H1 (cell line): ENCODE data around the gene SPDEF. TPM values are rescaled to one million over a fixed set of nuclear protein-coding genes. Genes with fewer than 3 reads are reported as not detected.
A peak's percentile ranks its signal among the peaks of the same experiment; 100 is the strongest.

Experiments used
- CTCF ChIA-PET: fragments of 300-600 bp; sonication (Branson Sonifier 250); formaldehyde crosslinking; loops from one replicate; lab custom pipeline; 2021; ENCODE audit not compliant: partially characterized antibody; lab: Charles Lee
- POLR2A ChIA-PET: fragments of 300-600 bp; sonication (Branson Sonifier 250); formaldehyde crosslinking; loops from one replicate; lab custom pipeline; 2021; ENCODE audit warnings: inconsistent platforms; ENCODE audit not compliant: partially characterized antibody; lab: Charles Lee
- DNase-seq, 2 experiments: peaks; one replicate each; pipeline versions ENCODE4 v3.0.0 to v3.0.0-alpha.2; 2010 to 2022; ENCODE audit warnings: low spot score in 2 of 2, low read depth in 1 of 2, mixed read lengths in 1 of 2
- FAIRE-seq: peaks from 2 replicates; lab custom pipeline; 2011; peaks lifted over from hg19 to GRCh38; lab: Jason Lieb, UNC
- H2AFZ ChIP-seq: 2 replicates; pipeline ENCODE4 v1.8.1; 2012; ENCODE audit warnings: low read length, inconsistent platforms
- H2AK5ac ChIP-seq: 2 replicates; pipeline ENCODE4 v1.6.1; 2013; ENCODE audit warnings: low read depth, low read length
- H2BK120ac ChIP-seq: replicated peaks from 2 replicates; pipeline ENCODE3; 2013; ENCODE audit warnings: low read depth, low read length, inconsistent platforms
- H2BK12ac ChIP-seq: 2 replicates; pipeline ENCODE4 v1.6.1; 2013; ENCODE audit warnings: low read depth, low read length
- H2BK15ac ChIP-seq: 2 replicates; pipeline ENCODE4 v1.6.1; 2013; ENCODE audit warnings: low read length
- H2BK20ac ChIP-seq: 2 replicates; pipeline ENCODE4 v1.6.1; 2013; ENCODE audit warnings: low read length
- H2BK5ac ChIP-seq: 2 replicates; pipeline ENCODE4 v1.6.1; 2013; ENCODE audit warnings: low read depth, low read length
- H3K14ac ChIP-seq: 2 replicates; pipeline ENCODE4 v1.6.1; 2013; ENCODE audit warnings: inconsistent platforms; ENCODE audit not compliant: insufficient read length
- H3K18ac ChIP-seq: 2 replicates; pipeline ENCODE4 v1.6.1; 2013; ENCODE audit warnings: low read length; ENCODE audit errors: extremely low read depth
- H3K23ac ChIP-seq: 2 replicates; pipeline ENCODE4 v1.6.1; 2013; ENCODE audit warnings: inconsistent platforms; ENCODE audit not compliant: insufficient read length
- H3K23me2 ChIP-seq: 2 replicates; pipeline ENCODE4 v1.6.1; 2013; ENCODE audit warnings: low read depth, low read length
- H3K27ac ChIP-seq: 2 replicates; pipeline ENCODE4 v1.6.1; 2011; ENCODE audit warnings: low read depth, low read length, inconsistent platforms
- H3K27me3 ChIP-seq, 4 experiments: replicated peaks in 1 of 4; 1 replicate in 1 of 4; 2 replicates in 3 of 4; pipeline versions ENCODE4 v1.6.1 to v1.8.1; 2011 to 2013; ENCODE audit warnings: low read length in 3 of 4, mild to moderate bottlenecking in 3 of 4, inconsistent platforms in 2 of 4, mixed read lengths in 2 of 4, moderate library complexity in 1 of 4; ENCODE audit not compliant: control insufficient read depth in 3 of 4, insufficient read depth in 3 of 4; ENCODE audit errors: extremely low read depth in 1 of 4
- H3K36me3 ChIP-seq, 4 experiments: 2 replicates each; pipeline versions ENCODE4 v1.6.1 to v1.8.1; 2011 to 2013; ENCODE audit warnings: mild to moderate bottlenecking in 4 of 4, low read length in 3 of 4, moderate library complexity in 2 of 4, control low read depth in 1 of 4, inconsistent platforms in 1 of 4; ENCODE audit not compliant: insufficient read depth in 4 of 4, control insufficient read depth in 2 of 4
- H3K4ac ChIP-seq: replicated peaks from 2 replicates; pipeline ENCODE3; 2013; ENCODE audit warnings: low read length, low read depth, mixed read lengths, inconsistent platforms; ENCODE audit not compliant: insufficient read length
- H3K4me1 ChIP-seq, 4 experiments: replicated peaks in 1 of 4; 1 replicate in 1 of 4; 2 replicates in 3 of 4; pipeline versions ENCODE4 v1.6.1 to v1.8.1; 2011 to 2013; ENCODE audit warnings: low read length in 3 of 4, inconsistent platforms in 2 of 4, mixed read lengths in 1 of 4; ENCODE audit not compliant: insufficient read depth in 4 of 4, control insufficient read depth in 3 of 4
- H3K4me2 ChIP-seq, 2 experiments: 2 replicates each; pipeline versions ENCODE4 v1.6.1 to v1.8.1; 2011 to 2013; ENCODE audit warnings: low read depth in 2 of 2, low read length in 2 of 2, control low read depth in 1 of 2, inconsistent platforms in 1 of 2, mild to moderate bottlenecking in 1 of 2; ENCODE audit not compliant: insufficient read depth in 1 of 2
- H3K4me3 ChIP-seq, 4 experiments: fragments of 200-600, 300-600 bp in 1 of 4; sonication (generic), shearing (Covaris generic), sonication (Bioruptor Twin) in 1 of 4; 2 replicates each; pipeline versions ENCODE4 v1.5.1 to v1.8.1; 2011 to 2016; ENCODE audit warnings: low read length in 4 of 4, low read depth in 3 of 4, control low read depth in 2 of 4, inconsistent platforms in 2 of 4, mild to moderate bottlenecking in 2 of 4, mixed read lengths in 1 of 4, moderate library complexity in 1 of 4; ENCODE audit not compliant: insufficient read depth in 2 of 4; ENCODE audit errors: extremely low read depth in 1 of 4
- H3K56ac ChIP-seq: replicated peaks from 2 replicates; pipeline ENCODE3; 2013; ENCODE audit warnings: low read depth, mild to moderate bottlenecking, mixed read lengths, low read length, inconsistent platforms; ENCODE audit not compliant: insufficient read length
- H3K79me1 ChIP-seq: 2 replicates; pipeline ENCODE4 v1.6.1; 2013; ENCODE audit warnings: low read depth, low read length, control low read depth
- H3K79me2 ChIP-seq, 2 experiments: 2 replicates each; pipeline versions ENCODE4 v1.6.1 to v1.8.1; 2012 to 2013; ENCODE audit warnings: low read length in 2 of 2, mild to moderate bottlenecking in 2 of 2, inconsistent platforms in 1 of 2; ENCODE audit not compliant: insufficient read depth in 2 of 2, control insufficient read depth in 1 of 2
- H3K9ac ChIP-seq, 4 experiments: replicated peaks in 1 of 4; 1 replicate in 1 of 4; 2 replicates in 3 of 4; pipeline versions ENCODE4 v1.6.1 to v1.8.1; 2011 to 2013; ENCODE audit warnings: low read depth in 3 of 4, low read length in 3 of 4, control low read depth in 2 of 4, mild to moderate bottlenecking in 2 of 4, moderate library complexity in 2 of 4, inconsistent platforms in 1 of 4; ENCODE audit errors: extremely low read depth in 1 of 4
- H3K9me3 ChIP-seq, 2 experiments: 2 replicates each; pipeline versions ENCODE4 v1.6.1 to v1.8.1; 2012 to 2013; ENCODE audit warnings: mild to moderate bottlenecking in 2 of 2, moderate library complexity in 2 of 2, control low read depth in 1 of 2, inconsistent platforms in 1 of 2, low read depth in 1 of 2, low read length in 1 of 2, mixed read lengths in 1 of 2; ENCODE audit not compliant: insufficient read depth in 2 of 2
- H4K20me1 ChIP-seq, 2 experiments: replicated peaks in 1 of 2; 2 replicates each; pipeline versions ENCODE3 to v1.8.1; 2011 to 2013; ENCODE audit warnings: inconsistent platforms in 2 of 2, low read length in 2 of 2, mild to moderate bottlenecking in 1 of 2; ENCODE audit not compliant: insufficient read depth in 2 of 2, control insufficient read depth in 1 of 2
- H4K5ac ChIP-seq: 2 replicates; pipeline ENCODE4 v1.6.1; 2013; ENCODE audit warnings: low read length, low read depth, mixed read lengths, inconsistent platforms; ENCODE audit not compliant: insufficient read length
- H4K8ac ChIP-seq: 2 replicates; pipeline ENCODE4 v1.8.0; 2013; ENCODE audit warnings: mild to moderate bottlenecking, moderate library complexity, low read length, inconsistent platforms; ENCODE audit not compliant: insufficient read depth; ENCODE audit errors: extremely low read depth
- H4K91ac ChIP-seq: replicated peaks from 2 replicates; pipeline ENCODE3; 2013; ENCODE audit warnings: low read length, mixed read lengths, inconsistent platforms; ENCODE audit not compliant: insufficient read length
- GABPA ChIP-seq: IDR thresholded peaks from 2 replicates; pipeline ENCODE4 v1.6.1; 2011; ENCODE audit warnings: mild to moderate bottlenecking, low read length, moderate library complexity, borderline replicate concordance; ENCODE audit not compliant: insufficient read depth
- RXRA ChIP-seq: IDR thresholded peaks from 2 replicates; pipeline ENCODE4 v1.6.1; 2011; ENCODE audit warnings: low read depth, mild to moderate bottlenecking, low read length, moderate library complexity; ENCODE audit not compliant: insufficient read depth
- WGBS, 2 experiments: shearing (Covaris generic) in 1 of 2; methylation state at CpG; one replicate each; pipeline versions ENCODE4 v1.1.6 to v1.1.7; 2013 to 2015; ENCODE audit warnings: low lambda C conversion rate in 2 of 2, mixed read lengths in 2 of 2, inconsistent platforms in 1 of 2, low coverage in 1 of 2, missing lambda C conversion rate in 1 of 2; ENCODE audit not compliant: insufficient replicate concordance in 2 of 2, insufficient coverage in 1 of 2, insufficient read length in 1 of 2; ENCODE audit errors: extremely low coverage in 1 of 2, missing lambda C conversion rate in 1 of 2; 5-methylcytosine and 5-hydroxymethylcytosine counted together
- polyA plus RNA-seq, 7 experiments: library from polyadenylated mRNA; depleted of rRNA in 3 of 7; stranded (reverse) in 5 of 7; unstranded in 2 of 7; fragments of >200 nt in 5 of 7; fragments of 200-250 nt in 2 of 7; gene quantifications; 1 replicate in 5 of 7; 2 replicates in 1 of 7; 4 replicates in 1 of 7; pipeline versions ENCODE4 v1.2.1 to v1.2.3, GENCODE V29; 2011 to 2013; ENCODE audit warnings: missing spikeins in 2 of 7, mixed read lengths in 2 of 7
- total RNA-seq: library from RNA; stranded (reverse); fragmentation: NEBNext Ultra II Directional; extraction: Animal tissue kit (Norgen Biotek cat#: 25700); gene quantifications from 2 replicates; pipeline ENCODE4 v1.2.1, GENCODE V29; 2021

Gene SPDEF
- total and polyA plus RNA-seq, 2 of the 8 experiments (the other 6 are each of a cell fraction or from before 2014, with no cell fraction given): 0.15 to 0.30 TPM

DNA sequence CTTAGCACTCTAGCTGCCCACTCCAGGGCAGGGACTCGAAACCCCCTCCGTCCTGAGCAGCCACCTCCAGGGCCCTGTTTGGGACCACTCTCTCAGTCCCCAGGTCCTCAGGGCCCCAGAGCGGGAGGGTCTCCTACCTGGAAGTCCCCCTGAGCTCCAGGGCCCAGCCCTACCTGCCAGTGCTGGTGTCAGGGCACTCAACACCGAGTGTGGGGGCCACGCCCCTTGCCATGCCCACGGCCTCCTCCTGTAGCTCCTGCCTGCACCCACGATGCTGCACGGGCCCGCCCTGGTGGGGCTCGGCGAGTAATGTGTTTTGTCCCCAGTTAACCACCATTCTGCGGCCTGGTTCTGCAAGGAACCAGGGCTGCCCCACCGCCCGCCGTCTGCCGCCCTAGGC, 21.5 kb downstream of the SPDEF start:
- H3K27ac ChIP-seq: no peak overlapping the region
- H2BK20ac ChIP-seq: no peak overlapping the region
- H3K9me3 ChIP-seq: no peaks in the 10 kb centered on the region
- FAIRE-seq: no peak
- no peak overlapping the region for H3K14ac ChIP-seq
- H4K8ac ChIP-seq: 0 out of 2 replicates have a peak overlapping the region, but pooled peaks have one; percentile 76
- H2BK5ac ChIP-seq: no peak overlapping the region
- CTCF ChIA-PET: interaction anchor here (0.8 to 3.9 kb wide), 7 partner anchors 8 to 75 kb away, joined by 3 to 16 read pairs (median 7); partner anchors contain the start of gene SPDEF
- no peak overlapping the region for H2AK5ac ChIP-seq
- H4K20me1 ChIP-seq: no peaks in the 10 kb centered on the region
- no peaks in the 10 kb centered on the region for H3K79me1 ChIP-seq
- H2BK120ac ChIP-seq: no peak overlapping the region
- no peak overlapping the region for H2BK15ac ChIP-seq
- H2AFZ ChIP-seq: no peak overlapping the region
- H3K79me2 ChIP-seq: no peaks in the 10 kb centered on the region
- H4K91ac ChIP-seq: no peak overlapping the region
- no peak overlapping the region for H3K18ac ChIP-seq
- no peaks in the 10 kb centered on the region for H3K23me2 ChIP-seq
- no peak overlapping the region for H3K9ac ChIP-seq
- H3K36me3 ChIP-seq: no peaks in the 10 kb centered on the region; a peak in 1 of 8 replicates
- no peak overlapping the region for H3K4me3 ChIP-seq
- no peak overlapping the region for H2BK12ac ChIP-seq
- POLR2A ChIA-PET: interaction anchor here (0.8 to 1.2 kb wide), 3 partner anchors 8 to 19 kb away, joined by 3 to 4 read pairs (median 3); no protein-coding TSS in a partner anchor
- no peak overlapping the region for H3K56ac ChIP-seq
- no peak overlapping the region for H3K23ac ChIP-seq
- no peak overlapping the region for H3K4ac ChIP-seq
- no peak overlapping the region for H4K5ac ChIP-seq
- no peak for DNase-seq
- no peak overlapping the region for H3K4me2 ChIP-seq
- H3K4me1 ChIP-seq: peaks cover 0 to 4% (median 2%) of the 10 kb centered on the region in 4 experiments; a peak in 4 of 7 replicates
- no peaks in the 10 kb centered on the region for H3K27me3 ChIP-seq
- 90% methylated on average over 16 of the region's 16 CpGs; no CpG with 5 or more reads in 1 of the 2 experiments for WGBS, 2 experiments
- TF ChIP-seq RXRA: no peak
- no peak for TF ChIP-seq GABPA
